Activated CD4-positive, alpha-beta T cell treated with anti-CD3 and anti-CD28 coated beads for 48 hours (primary cell): ENCODE measurements around the gene TEX35.

Experiments
- DNase-seq: peaks from one replicate; pipeline ENCODE4 v3.0.0-alpha.2; 2020

Gene TEX35

GRCh38 chr1:178512566-178513277 is at the start of gene TEX35:
TSS of gene TEX35 (plus strand) at chr1:178513109. CDS start at chr1:178513189, 80 bp downstream.
- DNase-seq, result no peak

GRCh38 chr1:178464141-178464540 is 48.8 kb upstream of the TEX35 start:
- no peak for DNase-seq

DNA sequence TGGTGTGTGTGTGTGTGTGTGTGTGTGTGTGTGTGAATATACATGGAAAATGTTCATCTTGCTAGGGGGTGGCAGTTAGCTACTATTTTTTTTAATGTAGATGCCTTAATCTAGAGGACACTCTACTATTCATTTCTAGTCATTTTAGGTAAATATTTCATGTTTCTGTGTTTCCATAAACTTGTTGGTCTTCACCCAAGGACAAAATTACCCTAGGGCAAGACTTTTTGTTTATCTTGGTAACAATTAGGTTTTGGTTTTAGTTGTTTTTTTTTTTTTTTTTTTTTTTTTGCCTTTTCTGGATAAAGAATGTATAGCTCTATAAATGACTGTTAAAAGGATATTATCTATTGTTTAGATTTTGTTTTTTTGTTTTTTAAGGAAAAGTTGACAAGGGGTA is 48.3 kb upstream of the TEX35 start:
- no peak for DNase-seq

- no peak for DNase-seq
Observed at GRCh38 chr1:178465011-178465410, 47.9 kb upstream of the TEX35 start.

DNA sequence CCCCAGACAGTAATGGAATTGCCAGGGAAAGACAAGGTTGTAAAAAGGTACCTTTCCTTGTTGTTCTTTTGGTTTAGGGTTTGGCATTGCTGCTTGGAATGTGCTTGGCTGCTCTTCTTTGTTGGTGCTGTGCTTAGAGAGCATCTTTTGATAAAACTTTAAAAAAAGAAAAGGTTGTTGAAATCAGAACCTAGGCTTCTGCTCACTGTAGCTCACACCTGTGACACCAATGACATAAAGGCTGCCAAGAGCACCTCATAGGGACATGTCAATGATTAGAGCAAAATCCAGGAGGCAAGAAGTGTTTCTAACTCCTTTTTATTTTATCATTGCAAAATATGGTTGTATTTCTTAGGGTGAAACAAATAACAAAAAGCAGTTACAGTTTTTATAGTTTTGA is 45.1 kb upstream of the TEX35 start:
- no peak for DNase-seq

- DNase-seq, result no peak
Observed at GRCh38 chr1:178470411-178470960, 42.4 kb upstream of the TEX35 start.

DNA sequence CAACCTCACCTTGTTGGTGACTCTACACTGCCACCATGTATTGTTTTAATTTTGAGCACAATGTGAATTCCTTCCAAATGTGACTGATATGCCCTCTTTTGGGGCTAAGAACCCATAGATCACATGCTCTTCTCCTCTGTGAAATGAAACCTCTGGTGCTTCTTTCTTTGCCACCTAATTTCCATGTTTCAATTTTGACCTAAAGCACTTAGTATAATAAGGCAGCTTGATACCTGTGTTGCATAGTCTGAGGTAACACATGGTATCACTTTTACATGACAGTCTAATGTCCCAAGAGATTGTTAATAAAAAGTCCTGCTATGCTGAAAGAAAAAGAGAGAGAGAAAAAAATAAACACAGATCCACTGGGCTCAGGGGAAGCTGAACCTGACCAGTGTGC is 40.4 kb upstream of the TEX35 start:
- no peak for DNase-seq

GRCh38 chr1:178477373-178477772 is 35.5 kb upstream of the TEX35 start:
- no peak for DNase-seq

DNA sequence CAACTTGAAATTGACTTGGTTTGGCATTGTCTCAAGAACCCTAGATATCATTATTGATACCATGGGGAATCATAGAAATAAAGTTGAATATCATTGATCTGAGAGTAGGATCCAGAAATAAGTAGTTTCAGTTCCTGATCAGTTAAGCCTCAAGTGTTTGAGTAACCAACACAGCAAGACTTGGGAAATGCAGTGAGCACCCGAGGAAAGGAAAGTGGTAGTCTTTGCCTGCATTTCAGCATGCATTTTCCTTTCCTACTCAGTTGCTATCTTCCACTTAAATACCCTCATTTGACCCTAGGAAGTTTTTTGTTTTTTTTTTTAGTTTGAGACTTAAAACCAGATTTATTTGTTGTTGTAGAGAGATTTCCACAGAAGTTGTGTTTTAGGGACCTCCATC is 35.1 kb upstream of the TEX35 start:
- no peak for DNase-seq

DNA sequence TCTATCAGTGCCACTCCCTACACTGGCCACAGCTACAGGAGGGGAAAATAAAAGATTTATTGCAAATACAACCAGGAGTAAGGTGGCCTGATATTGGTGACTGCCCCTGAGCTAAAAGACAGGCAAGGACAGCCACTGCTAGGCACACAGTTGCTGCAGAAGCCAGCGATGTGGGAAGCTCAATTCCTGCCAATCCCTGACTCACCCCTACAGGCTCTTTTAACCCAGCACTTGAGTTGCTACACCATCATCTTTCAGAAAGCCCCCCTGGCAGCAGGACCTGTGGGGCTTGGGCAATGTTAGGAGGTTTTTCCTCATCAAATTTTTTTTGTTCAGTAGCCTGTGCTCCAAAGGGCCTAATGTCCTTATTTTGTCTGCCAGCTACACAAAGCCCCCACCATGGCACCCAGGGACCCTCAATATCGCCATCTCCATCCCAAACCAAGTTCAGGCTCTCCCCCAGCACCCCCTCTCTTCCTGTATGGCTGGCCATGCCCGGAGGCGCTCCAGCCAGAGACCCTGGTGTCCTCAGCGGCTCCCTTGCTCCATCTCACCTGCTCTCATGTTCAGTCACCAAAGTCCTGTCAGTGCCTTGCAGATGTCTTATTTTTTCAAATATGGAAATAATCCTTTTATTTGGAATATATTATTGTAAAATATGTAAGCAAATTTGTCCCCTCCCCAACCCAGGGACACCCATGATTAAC is 29.5 kb upstream of the TEX35 start:
- DNase-seq, result no peak

GRCh38 chr1:178484698-178485225 is 28.1 kb upstream of the TEX35 start:
- DNase-seq, result no peak

DNA sequence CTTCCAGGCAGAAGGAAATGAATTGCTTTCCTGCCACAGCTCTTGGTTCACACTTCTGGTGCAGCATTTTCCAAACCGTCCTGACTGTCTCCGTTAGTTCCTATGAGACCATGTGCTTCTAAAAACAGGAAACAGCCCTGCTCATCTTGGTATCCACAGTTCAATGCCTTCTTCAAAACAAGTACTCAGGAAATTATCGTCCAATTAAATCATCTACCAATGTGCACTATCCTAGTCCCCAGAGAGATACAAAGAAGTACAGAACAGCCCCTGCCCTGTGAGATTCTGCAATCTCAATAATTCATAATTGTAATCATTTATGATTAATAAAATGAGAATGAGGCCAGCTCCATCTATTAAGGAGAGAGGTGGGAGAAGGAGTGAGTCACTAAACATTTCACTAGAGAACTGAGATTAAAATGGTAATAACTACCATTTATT is 27.3 kb upstream of the TEX35 start:
- no peak for DNase-seq

GRCh38 chr1:178486100-178487069 is 26.5 kb upstream of the TEX35 start:
- no peak for DNase-seq

DNA sequence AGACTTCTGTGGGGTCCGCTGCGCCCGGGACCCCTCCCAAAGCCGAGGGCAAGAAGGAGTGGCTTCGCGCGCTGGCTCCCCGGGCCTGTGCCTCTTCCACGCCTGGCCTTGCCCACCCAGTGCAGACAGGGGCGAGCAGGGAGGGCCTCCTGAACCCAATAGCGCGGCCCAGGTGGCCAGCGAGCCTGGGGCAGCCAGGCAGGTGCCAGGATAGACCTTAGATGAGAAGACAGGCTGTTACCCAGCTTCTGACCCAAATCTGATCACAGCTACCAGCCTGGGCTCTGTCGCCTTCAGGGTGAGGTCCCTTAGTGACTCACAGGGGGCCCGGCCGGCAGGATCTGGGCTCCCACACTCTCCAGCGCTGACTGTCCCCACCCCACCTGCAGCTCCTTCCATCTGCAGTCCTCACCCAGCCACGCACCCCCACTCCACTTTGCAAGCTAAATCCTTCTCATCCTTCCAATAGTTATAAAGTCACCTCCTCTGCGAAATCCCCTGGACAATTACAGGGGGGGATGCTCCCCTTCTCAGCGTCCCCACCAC is 25.8 kb upstream of the TEX35 start:
- no peak for DNase-seq

DNA sequence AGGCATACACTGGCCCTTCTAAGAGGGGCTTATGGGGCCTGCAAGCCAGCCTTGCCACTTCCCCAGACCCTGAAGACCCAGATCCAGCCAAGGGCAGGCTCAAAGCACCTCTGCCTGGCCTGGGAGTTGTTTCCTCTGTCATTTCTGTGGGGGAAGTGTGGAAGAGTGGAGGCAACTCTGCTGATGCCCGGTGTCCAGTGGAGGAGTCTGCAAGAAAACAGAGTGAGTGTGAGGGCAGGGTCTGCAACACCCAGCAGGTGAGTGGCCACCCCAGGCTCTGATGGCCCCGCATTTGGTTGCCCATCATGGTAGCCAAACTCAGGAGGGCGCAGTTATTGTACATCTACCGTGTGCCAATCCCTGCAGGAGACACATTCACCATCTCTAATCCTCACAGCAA is 24.5 kb upstream of the TEX35 start:
- DNase-seq, result no peak

GRCh38 chr1:178489399-178489798 is 23.5 kb upstream of the TEX35 start:
- no peak for DNase-seq

DNA sequence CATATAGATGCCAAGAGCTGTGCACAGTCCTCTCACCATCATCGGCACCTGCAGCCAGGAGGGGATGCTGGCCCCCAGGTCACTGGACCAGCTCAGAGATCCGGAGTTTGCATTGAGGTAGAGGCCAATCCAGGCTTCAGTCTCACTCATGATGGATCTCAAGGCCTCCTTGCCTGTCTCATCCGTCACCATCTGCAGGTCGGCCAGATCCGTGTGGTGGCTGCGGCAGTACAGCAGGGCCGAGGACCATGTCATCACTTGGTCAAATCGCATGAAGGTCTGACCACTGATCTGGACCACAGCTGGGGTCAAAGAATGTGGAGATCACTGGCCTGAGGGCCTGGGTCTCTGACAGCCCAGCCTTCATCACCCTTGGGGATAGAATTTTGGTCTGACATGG is 22.8 kb upstream of the TEX35 start:
- no peak for DNase-seq

DNA sequence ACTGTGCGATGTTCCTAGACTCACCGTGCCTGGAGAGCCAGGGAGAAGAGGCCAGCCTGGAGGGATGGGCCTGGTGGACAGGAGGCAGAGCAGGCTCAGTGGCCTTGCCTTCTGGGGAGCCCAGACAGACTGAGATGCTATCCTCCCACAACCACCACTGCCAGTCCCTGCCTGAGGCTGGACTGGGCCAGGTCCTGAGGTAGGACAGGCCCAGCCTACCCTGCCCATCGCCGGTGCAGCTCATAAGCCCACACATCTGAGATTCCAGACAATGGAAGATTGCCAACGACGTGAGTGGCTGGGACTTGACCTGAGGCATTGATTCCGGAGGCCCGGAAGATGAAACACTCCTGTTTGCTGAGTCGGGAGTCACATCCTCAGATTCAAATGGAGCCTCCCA is 21.9 kb upstream of the TEX35 start:
- no peak for DNase-seq

GRCh38 chr1:178491721-178492120 is 21.2 kb upstream of the TEX35 start:
- DNase-seq, result no peak

GRCh38 chr1:178492341-178492740 is 20.6 kb upstream of the TEX35 start:
- DNase-seq, result no peak

DNA sequence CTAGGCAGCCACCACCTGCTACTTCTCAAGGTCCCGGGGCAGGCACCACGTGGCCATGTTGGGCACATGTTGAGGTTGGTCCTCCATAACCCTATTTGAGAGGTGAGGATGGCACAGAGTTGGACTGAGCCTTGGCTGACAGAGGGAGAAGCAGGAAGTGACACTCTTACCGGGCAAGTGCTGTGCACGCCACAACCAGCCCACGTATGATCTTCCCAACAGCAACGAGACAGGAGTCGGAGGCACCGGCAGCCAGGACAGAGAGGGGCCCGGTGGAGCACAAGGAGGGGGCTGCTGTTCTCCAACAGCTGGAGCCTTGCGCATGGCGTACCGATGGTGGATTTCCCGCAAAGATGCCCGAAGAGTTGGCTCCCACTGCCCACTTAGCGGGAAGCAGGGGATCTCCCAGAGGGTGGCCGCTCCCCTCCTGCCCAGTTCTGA is 19.6 kb upstream of the TEX35 start:
- DNase-seq, result no peak

DNA sequence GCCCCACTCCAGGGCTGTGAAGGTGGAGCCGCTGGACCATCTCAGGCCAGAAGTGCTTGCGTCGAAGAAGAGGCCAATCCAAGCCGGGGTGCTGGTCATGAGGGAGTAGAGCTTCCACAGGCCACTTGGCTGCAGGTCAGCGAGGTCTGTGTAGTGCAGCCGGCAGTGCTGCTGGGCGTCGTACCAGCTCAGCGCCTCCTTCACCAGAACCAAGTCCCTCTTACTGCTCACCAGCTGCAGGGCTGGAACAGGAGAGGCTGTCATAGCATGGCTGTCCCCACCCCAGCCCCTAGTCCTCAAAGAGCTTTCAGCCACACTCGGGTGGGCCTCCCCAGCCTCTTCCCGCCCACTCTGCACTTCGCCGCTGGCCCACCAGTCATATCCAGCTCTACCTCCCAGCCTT is 18.3 kb upstream of the TEX35 start:
- DNase-seq, result no peak

DNA sequence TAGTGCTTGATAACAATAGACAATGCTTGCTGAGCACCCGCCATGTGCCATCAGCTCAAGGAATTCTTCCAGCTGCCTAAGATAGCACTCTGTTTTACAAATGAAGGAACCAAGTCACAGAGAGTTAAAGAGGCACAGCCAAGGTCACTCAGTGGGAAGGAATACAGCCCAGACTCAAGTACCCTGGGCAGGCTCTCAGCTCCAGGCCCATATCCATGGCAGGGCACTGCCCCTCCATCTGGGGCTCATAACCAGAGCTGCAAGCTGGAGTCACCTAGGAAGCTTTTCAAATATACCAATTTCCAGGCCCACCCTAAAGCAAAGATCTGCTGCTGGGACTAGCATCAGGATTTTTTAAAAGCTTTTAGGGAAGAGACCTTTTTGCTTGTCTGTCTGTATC is 17.8 kb upstream of the TEX35 start:
- DNase-seq, result no peak
